GM21619 (cell line): ENCODE measurements around the gene STARD13.

Experiments
- ATAC-seq: cut with Tn5 transposase; IDR thresholded peaks from one replicate; pipeline ENCODE4 v1.9.1; 2021; ENCODE audit not compliant: unreplicated experiment

Gene STARD13

GRCh38 chr13:33153421-33154404 is 131.8 kb downstream of the STARD13 start:
- ATAC-seq: no peak

GRCh38 chr13:33152389-33152788 is 133.2 kb downstream of the STARD13 start:
- ATAC-seq: no peak

- ATAC-seq: no peak
These were observed 134.9 kb downstream of the STARD13 start for GRCh38 chr13:33150662-33151061.

- no peak for ATAC-seq
These were observed 135.4 kb downstream of the STARD13 start for GRCh38 chr13:33150126-33150525.

GRCh38 chr13:33147832-33148231 is 137.7 kb downstream of the STARD13 start:
- no peak for ATAC-seq

GRCh38 chr13:33146843-33147611 is 138.5 kb downstream of the STARD13 start:
- peak; percentile 92 for ATAC-seq

GRCh38 chr13:33145667-33146066 is 139.9 kb downstream of the STARD13 start:
- ATAC-seq: no peak

- no peak for ATAC-seq
These were observed 141.2 kb downstream of the STARD13 start for GRCh38 chr13:33144358-33144784.

GRCh38 chr13:33139780-33140535 is 145.6 kb downstream of the STARD13 start:
- ATAC-seq: no peak

- no peak for ATAC-seq
These were observed 146.4 kb downstream of the STARD13 start for GRCh38 chr13:33139184-33139583.

- ATAC-seq: no peak
These were observed 147.1 kb downstream of the STARD13 start for GRCh38 chr13:33138441-33138840.

GRCh38 chr13:33137721-33138120 is 147.8 kb downstream of the STARD13 start:
- no peak for ATAC-seq

- no peak for ATAC-seq
These were observed 150.5 kb downstream of the STARD13 start for GRCh38 chr13:33135097-33135496.

- ATAC-seq: no peak
These were observed 151.3 kb downstream of the STARD13 start for GRCh38 chr13:33134213-33134612.

- ATAC-seq: no peak
These were observed 152.7 kb downstream of the STARD13 start for GRCh38 chr13:33132644-33133440.

- no peak for ATAC-seq
These were observed 155.7 kb downstream of the STARD13 start for GRCh38 chr13:33129886-33130285.

GRCh38 chr13:33129094-33129832 is 156.3 kb downstream of the STARD13 start:
- ATAC-seq: no peak

- ATAC-seq: no peak
These were observed 157.4 kb downstream of the STARD13 start for GRCh38 chr13:33128134-33128533.

GRCh38 chr13:33127009-33127551 is 158.5 kb downstream of the STARD13 start:
- ATAC-seq: no peak
